DND-41 (cell line): ENCODE results near the gene CFAP100.

Experiments used
- ATAC-seq: fragments of 200-7000 bp; cut with Tn5 transposase; 3 replicates; pipeline ENCODE4 v1.9.1; 2021; ENCODE audit warnings: low read depth; ENCODE audit not compliant: insufficient read depth
- DNase-seq: peaks from one replicate; pipeline ENCODE4 v3.0.0-alpha.2; 2020
- H2AFZ ChIP-seq: 2 replicates; pipeline ENCODE4 v1.6.0; 2012; ENCODE audit warnings: low read depth, low read length
- H3K27ac ChIP-seq: 2 replicates; pipeline ENCODE4 v1.5.1; 2012; ENCODE audit warnings: low read length, inconsistent platforms
- H3K27me3 ChIP-seq: fragments of 200-600 bp; sonication (generic); 2 replicates; pipeline ENCODE4 v1.6.0; 2012; ENCODE audit warnings: low read length, mild to moderate bottlenecking, inconsistent platforms; ENCODE audit not compliant: insufficient read depth, poor library complexity
- H3K36me3 ChIP-seq: 2 replicates; pipeline ENCODE4 v1.5.1; 2012; ENCODE audit warnings: low read length, inconsistent platforms; ENCODE audit not compliant: insufficient read depth
- H3K4me1 ChIP-seq: 2 replicates; pipeline ENCODE4 v1.5.1; 2012; ENCODE audit warnings: mild to moderate bottlenecking, low read length; ENCODE audit not compliant: insufficient read depth
- H3K4me2 ChIP-seq: 2 replicates; pipeline ENCODE4 v1.6.0; 2012; ENCODE audit warnings: mild to moderate bottlenecking, moderate library complexity, low read length, inconsistent platforms; ENCODE audit not compliant: insufficient read depth
- H3K4me3 ChIP-seq, 2 experiments: fragments of 200-600 bp in 1 of 2; shearing (Covaris generic) in 1 of 2; 2 replicates each; pipeline ENCODE4 v1.5.1; 2012 to 2016; ENCODE audit warnings: inconsistent platforms in 2 of 2, low read length in 2 of 2, mild to moderate bottlenecking in 2 of 2, low read depth in 1 of 2, moderate library complexity in 1 of 2
- H3K79me2 ChIP-seq: 2 replicates; pipeline ENCODE4 v1.6.0; 2012; ENCODE audit warnings: low read length, inconsistent platforms; ENCODE audit not compliant: insufficient read depth
- H3K9ac ChIP-seq: 2 replicates; pipeline ENCODE4 v1.6.0; 2012; ENCODE audit warnings: low read depth, mild to moderate bottlenecking, inconsistent platforms, low read length, moderate library complexity
- H3K9me3 ChIP-seq: 2 replicates; pipeline ENCODE4 v1.5.1; 2012; ENCODE audit warnings: low read length, moderate library complexity, mild to moderate bottlenecking, inconsistent platforms; ENCODE audit not compliant: insufficient read depth, severe bottlenecking
- H4K20me1 ChIP-seq: 2 replicates; pipeline ENCODE4 v1.6.0; 2012; ENCODE audit warnings: low read length; ENCODE audit not compliant: insufficient read depth
- EZH2 ChIP-seq: IDR thresholded peaks from 3 replicates; pipeline ENCODE4 v1.6.1; 2012; ENCODE audit warnings: borderline replicate concordance, low read depth, mild to moderate bottlenecking, moderate library complexity, low read length, inconsistent platforms; ENCODE audit not compliant: severe bottlenecking
- TF ChIP-seq, protein P1 (sequence below): IDR thresholded peaks from 2 replicates; pipeline ENCODE4 v1.5.1; 2012; ENCODE audit warnings: borderline replicate concordance, low read length, moderate library complexity, mild to moderate bottlenecking; ENCODE audit not compliant: poor library complexity, severe bottlenecking; ENCODE audit errors: extremely low read depth

The CFAP100 gene

DNA sequence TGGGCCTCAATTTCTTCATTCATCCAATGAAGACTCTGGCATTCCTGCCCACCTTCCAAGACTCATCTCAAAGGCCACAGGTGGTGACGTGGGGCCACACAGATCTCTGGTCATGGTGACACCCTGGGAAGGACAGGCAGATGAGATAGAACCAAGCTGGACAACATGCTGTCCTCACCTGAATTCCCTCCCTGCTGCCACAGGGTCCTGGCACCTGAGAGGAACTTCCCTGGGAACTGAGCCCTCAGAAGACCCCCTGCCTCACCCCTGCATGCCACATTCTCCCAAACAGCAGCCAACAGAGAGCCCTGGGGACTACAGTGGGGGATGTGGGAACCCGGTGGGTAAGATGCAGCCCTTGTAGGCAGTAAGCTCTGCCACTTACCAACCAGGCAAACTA, 48.2 kb upstream of the CFAP100 start:
- no peaks in the 10 kb centered on the region for H3K9me3 ChIP-seq

DNA sequence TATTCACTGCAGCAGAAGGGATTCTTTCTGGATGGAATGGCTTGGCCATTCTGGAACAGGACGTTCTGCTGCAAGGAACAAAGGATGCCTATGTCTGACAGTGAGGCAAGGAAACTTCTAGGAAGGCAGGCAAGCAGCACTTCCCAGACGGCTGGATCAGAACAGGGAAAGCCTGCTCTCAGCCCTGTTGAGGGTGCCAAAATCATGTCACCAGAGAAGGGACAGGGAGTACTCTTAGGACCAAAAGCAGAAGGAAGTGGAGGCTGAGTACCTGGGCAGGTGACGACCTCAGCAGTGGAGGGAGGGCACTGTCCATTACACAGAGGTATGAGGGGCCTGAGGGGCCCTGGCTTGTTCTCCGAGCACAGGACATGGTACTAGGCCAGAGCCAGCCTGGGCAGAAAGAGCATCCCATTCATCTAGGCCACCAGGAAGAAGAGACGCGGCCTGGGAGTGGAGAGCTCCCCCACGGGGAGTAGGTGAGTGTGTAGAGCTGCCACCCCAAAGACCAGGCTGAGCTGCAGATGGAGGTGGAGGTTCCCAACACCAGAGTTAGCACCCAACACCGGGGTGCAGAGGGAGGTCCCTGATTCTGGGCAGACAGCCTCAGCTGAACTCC, 47.1 kb upstream of the CFAP100 start:
- no peaks in the 10 kb centered on the region for H3K79me2 ChIP-seq
- no peaks in the 10 kb centered on the region for H3K9me3 ChIP-seq
- H3K4me2 ChIP-seq = no peak overlapping the region
- ATAC-seq = no peak
- H3K4me3 ChIP-seq = no peak overlapping the region
- H4K20me1 ChIP-seq = no peaks in the 10 kb centered on the region
- no peak for DNase-seq
- no peak overlapping the region for H2AFZ ChIP-seq
- no peaks in the 10 kb centered on the region for H3K4me1 ChIP-seq
- no peaks in the 10 kb centered on the region for H3K36me3 ChIP-seq
- TF ChIP-seq, protein P1, sequence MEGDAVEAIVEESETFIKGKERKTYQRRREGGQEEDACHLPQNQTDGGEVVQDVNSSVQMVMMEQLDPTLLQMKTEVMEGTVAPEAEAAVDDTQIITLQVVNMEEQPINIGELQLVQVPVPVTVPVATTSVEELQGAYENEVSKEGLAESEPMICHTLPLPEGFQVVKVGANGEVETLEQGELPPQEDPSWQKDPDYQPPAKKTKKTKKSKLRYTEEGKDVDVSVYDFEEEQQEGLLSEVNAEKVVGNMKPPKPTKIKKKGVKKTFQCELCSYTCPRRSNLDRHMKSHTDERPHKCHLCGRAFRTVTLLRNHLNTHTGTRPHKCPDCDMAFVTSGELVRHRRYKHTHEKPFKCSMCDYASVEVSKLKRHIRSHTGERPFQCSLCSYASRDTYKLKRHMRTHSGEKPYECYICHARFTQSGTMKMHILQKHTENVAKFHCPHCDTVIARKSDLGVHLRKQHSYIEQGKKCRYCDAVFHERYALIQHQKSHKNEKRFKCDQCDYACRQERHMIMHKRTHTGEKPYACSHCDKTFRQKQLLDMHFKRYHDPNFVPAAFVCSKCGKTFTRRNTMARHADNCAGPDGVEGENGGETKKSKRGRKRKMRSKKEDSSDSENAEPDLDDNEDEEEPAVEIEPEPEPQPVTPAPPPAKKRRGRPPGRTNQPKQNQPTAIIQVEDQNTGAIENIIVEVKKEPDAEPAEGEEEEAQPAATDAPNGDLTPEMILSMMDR = no peak
- TF ChIP-seq EZH2 = no peak
- H3K9ac ChIP-seq = no peak overlapping the region
- no peaks in the 10 kb centered on the region for H3K27me3 ChIP-seq
- no peak overlapping the region for H3K27ac ChIP-seq

More for the DNA sequence above, 48.2 kb upstream of the CFAP100 start:
- Histone ChIP-seq H3K36me3 (no peaks in the 10 kb centered on the region), H3K4me2 (no peak overlapping the region), H3K9ac (no peak overlapping the region), H2AFZ (no peak overlapping the region), H3K4me1 (no peaks in the 10 kb centered on the region), H3K27ac (no peak overlapping the region), H3K4me3 (no peak overlapping the region), H3K27me3 (no peaks in the 10 kb centered on the region), H3K79me2 (no peaks in the 10 kb centered on the region), H4K20me1 (no peaks in the 10 kb centered on the region; the same call in 1 of the 2 replicates)
- DNase-seq (no peak), ATAC-seq (no peak)
- TF ChIP-seq, protein P1 = no peak
- TF ChIP-seq EZH2 = no peak

DNA sequence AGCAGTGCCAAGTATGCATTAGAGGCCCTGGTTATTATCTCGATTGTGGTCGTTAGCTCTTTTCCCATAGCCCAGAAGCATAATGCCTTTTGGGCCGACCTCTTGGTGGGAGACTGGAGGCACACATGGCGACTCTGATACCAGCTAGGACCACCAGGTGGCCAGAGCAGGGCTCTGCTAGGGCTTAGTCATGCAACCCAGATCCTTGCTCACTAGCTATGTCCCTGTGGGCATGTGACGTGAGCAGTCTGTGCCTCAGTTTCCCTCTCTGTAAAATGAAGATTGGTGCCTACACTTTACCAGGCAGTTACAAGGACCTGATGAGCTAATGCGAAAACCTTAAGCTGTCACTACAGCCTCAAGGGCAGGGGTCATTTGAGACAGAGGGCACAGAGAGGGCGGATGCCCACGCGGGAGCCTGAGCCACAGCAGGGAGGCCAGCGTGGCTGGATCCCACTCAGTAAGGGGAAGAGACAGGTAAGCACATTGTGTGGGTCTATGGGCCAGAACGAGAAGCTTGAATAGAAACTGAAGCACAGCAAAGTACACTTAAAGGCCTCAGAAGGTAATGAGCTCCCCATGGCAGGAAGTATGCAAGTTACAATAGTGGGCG, 46.3 kb upstream of the CFAP100 start:
- Histone ChIP-seq H3K79me2 (no peaks in the 10 kb centered on the region), H3K36me3 (no peaks in the 10 kb centered on the region), H2AFZ (no peak overlapping the region), H3K4me3 (no peak overlapping the region), H4K20me1 (no peaks in the 10 kb centered on the region), H3K27me3 (no peaks in the 10 kb centered on the region), H3K4me2 (no peak overlapping the region), H3K9me3 (no peaks in the 10 kb centered on the region), H3K4me1 (no peaks in the 10 kb centered on the region), H3K27ac (no peak overlapping the region), H3K9ac (no peak overlapping the region)
- ATAC-seq (no peak), DNase-seq (no peak)
- TF ChIP-seq, protein P1 = no peak
- TF ChIP-seq EZH2 = no peak
